WI38 (cell line): Measurements from ENCODE around the gene PHOX2A.
"Not testable (repeated sequence)": the region's sequence is repeated elsewhere in the genome, so short reads cannot be mapped to it uniquely, and the experiment has no call there.

ENCODE experiments used
- H3K4me3 ChIP-seq: 2 replicates; pipeline ENCODE4 v1.5.1; 2011; ENCODE audit warnings: low read depth, mild to moderate bottlenecking, control low read depth, low read length
- CTCF ChIP-seq: IDR thresholded peaks from 2 replicates; pipeline ENCODE4 v1.5.1; 2012; ENCODE audit warnings: low read depth, mild to moderate bottlenecking, control low read depth, low read length

PHOX2A gene

GRCh38 chr11:72203163-72203562, 40.8 kb downstream of the PHOX2A start:
- no peak for TF ChIP-seq CTCF
- no peak overlapping the region for H3K4me3 ChIP-seq

- no peak for TF ChIP-seq CTCF
Observed at GRCh38 chr11:72202571-72202970, 41.4 kb downstream of the PHOX2A start.

GRCh38 chr11:72201445-72201844, 42.5 kb downstream of the PHOX2A start:
- not testable (repeated sequence) for H3K4me3 ChIP-seq

More at GRCh38 chr11:72202571-72202970, 41.4 kb downstream of the PHOX2A start:
- no peak overlapping the region for H3K4me3 ChIP-seq

- H3K4me3 ChIP-seq: no peak overlapping the region
- no peak for TF ChIP-seq CTCF
Observed at GRCh38 chr11:72195518-72196270, 48.3 kb downstream of the PHOX2A start.

- no peak for TF ChIP-seq CTCF
- H3K4me3 ChIP-seq: no peak within 1 kb of the TSS
Observed at GRCh38 chr11:72191961-72192381, 52.0 kb downstream of the PHOX2A start, which contains the start of gene FOLR1. TSS of gene FOLR1 (plus strand) at chr11:72192140. CDS start at chr11:72192174, 34 bp downstream.

GRCh38 chr11:72190631-72191071, 53.3 kb downstream of the PHOX2A start:
- TF ChIP-seq CTCF: no peak
- H3K4me3 ChIP-seq: no peak overlapping the region

- TF ChIP-seq CTCF: no peak
- no peak overlapping the region for H3K4me3 ChIP-seq
Observed at GRCh38 chr11:72189455-72190250, 54.3 kb downstream of the PHOX2A start.
